Melanocyte of skin (primary cell): ENCODE results near the gene TSPAN7. TPM values are rescaled to one million over a fixed set of nuclear protein-coding genes. Genes with fewer than 3 reads are reported as not detected.

Experiments used
- small RNA-seq, 2 donors: library from RNA; depleted of rRNA; stranded (forward); fragments of <200 nt; gene quantifications; one replicate each; pipeline ENCODE3, GENCODE V24; 2012
- total RNA-seq, 2 donors: library from RNA; depleted of rRNA; stranded (reverse); fragments of >200 nt; gene quantifications; 2 replicates each; pipeline ENCODE4 v1.2.3, GENCODE V29; 2012

Gene TSPAN7, protein sequence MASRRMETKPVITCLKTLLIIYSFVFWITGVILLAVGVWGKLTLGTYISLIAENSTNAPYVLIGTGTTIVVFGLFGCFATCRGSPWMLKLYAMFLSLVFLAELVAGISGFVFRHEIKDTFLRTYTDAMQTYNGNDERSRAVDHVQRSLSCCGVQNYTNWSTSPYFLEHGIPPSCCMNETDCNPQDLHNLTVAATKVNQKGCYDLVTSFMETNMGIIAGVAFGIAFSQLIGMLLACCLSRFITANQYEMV
- under 1 TPM in 1 of 2 donors, not detected in 1; 0.34 TPM for total RNA-seq

DNA sequence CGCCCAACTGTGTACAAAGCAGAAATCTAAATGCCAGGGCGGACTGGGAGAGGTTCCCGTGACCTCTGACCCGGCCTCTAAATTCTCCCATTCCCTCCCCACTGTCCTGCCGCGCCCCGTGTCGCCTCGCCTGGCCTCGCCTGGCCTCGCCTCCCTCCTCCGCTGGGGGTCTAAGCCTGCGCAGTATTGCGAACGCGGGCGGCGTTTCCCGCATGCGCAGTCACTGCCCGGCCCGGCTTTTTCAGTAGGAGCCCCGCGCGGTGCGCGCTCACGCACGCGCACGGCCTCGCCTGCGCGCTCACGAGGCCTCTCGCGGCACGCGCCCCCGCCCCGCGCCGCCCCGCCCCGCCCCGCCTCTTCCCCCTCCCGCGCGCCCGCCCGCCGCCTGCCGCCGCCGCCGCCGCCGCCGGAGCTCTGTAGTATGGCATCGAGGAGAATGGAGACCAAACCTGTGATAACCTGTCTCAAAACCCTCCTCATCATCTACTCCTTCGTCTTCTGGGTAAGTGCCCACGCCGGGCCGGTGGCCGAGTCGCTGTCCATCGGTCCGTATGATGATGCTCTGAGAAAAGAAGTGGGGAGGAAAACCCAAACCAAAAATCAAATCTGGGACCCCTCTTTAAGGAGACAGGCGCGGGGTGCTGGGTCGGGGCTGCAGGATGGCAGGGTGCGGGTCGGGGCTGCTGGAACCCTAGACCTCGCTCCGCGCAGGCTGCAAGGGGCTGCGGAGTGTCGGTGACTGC, at the start of gene TSPAN7:
TSS of gene TSPAN7 (plus strand) at position 417 of the 743 bp plus-strand sequence. CDS start at position 422, 5 bp downstream.

Small RNA genes lying within 50 kb of the gene (small RNA-seq; reads per million reads assigned to genes)
- gene RNU7-7P: 0 reads per million in 2 donors

Other genes with a start within 250 kb of the TSPAN7 start
- gene RPGR, start 234.0 kb upstream of the TSPAN7 start, total RNA-seq: 10 to 100 TPM in 1 of 2 donors, 1 to 10 TPM in 1; 8.6 to 18.0 TPM
- not detected for gene OTC, start 208.9 kb upstream of the TSPAN7 start, total RNA-seq
- 10 to 100 TPM; 41.0 to 67.9 TPM for gene MID1IP1, start 239.9 kb downstream of the TSPAN7 start, total RNA-seq